ENCODE measurements around the gene RGS11.
"Not testable (repeated sequence)": the region's sequence is repeated elsewhere in the genome, so short reads cannot be mapped to it uniquely, and the experiment has no call there.

The RGS11 gene

DNA sequence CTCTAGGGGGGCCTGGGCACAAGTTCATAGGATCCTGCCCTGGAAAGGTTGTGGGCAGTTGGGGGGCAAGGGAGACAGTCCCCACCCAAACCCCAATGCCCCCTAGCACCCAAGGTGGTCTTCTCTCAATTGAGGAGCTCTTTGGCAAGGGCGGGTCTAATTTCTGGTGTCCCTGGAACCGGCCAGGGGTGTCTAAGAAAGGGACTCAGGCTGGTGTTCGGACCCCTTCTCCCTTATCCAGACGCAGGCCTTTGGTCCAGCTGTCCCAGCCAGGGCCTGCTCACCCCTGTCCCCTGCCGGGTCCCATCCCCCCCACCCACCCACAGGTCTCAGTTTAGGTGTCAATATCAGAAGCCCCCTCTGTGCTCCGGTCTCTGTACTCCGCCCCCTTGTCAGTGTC, 3.8 kb upstream of the RGS11 start:
- DNase-seq: no peak

DNA sequence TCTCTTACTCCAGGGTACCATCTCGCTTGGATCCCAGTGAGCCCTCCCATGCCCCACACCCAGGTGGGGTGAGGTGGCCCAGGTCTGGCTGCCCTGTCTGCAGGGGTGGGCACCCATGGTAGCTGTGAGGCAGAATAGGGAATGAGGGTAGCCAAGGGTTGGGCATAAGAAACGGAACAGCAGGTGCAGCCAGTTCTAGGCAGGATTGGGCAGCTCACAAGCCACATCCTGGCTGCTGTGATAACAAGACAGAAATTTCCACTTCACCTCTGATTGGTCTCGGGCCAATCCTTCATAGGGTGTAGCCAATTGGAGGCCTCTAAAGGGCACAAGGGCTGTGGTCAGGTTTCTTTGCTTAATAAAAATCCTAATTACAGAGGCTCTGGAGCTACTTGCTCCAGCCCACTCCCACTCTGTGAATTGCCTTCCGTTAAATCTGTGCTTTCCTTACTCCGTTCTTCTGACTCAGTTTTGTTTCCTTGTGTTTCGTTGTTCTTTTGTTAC, 3.2 kb upstream of the RGS11 start:
- DNase-seq: peak; percentile 50 to 65

DNA sequence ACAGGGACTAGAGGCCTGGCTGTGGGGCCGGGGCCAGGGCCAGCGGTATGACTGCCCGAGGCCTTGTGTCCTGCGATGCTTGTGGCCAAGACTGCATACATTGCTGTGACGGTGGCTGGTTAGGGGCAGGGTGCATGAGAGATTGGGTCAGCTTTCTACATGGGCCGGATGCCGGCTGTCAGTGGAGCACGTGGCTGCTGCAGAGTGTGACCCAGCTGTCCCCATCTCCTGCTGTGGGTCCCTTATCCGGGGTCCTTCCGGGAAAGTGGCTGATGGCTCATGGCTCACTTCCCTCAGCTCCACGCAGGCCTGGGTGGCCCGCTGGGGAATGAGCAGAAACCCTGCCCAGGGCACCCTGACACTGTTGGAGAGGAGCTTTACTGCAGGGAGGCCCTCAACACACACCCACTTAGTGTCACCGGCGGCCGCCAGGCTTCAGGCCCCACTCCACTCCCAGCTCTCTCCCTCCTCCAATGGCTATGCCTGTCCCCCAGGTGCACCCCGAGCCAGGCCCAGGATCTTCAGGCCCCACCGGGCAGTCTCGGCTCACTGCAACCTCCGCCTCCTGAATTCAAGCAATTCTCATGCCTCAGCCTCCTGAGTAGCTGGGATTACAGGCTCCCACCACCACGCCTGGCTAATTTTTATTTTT, 808 bp upstream of the RGS11 start:
- no peak for DNase-seq

DNA sequence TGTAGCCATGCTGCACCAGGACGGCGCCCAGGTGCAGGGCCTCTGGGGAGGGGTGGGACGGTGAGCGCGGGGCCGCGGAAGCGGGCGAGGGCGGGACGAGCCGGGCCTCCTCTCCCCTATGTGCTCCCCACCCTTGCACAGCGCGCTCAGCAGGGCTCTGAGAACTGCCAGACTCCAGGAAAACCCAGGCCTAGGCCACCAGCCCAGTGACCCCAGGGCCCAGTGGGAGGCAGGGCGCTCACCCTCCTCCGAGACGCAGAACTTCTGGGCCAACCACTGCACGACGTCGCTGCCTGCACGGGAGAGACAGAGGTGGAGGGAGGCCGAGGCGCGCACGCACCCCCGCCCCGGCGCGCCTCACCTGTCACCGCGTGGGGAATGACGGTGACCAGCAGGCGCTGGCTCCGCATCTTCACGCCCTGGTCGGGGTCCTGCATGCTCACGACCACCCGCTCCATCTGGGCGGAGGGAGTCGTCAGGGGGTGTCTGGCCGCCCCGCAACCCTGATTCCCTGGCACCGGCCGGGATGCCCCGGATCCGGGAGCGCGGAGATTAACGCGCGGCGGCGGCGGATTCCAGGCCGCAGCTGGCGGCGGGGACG, 603 bp downstream of the RGS11 start:
- peak in 1 of 2 experiments; percentile 49 for DNase-seq

DNA sequence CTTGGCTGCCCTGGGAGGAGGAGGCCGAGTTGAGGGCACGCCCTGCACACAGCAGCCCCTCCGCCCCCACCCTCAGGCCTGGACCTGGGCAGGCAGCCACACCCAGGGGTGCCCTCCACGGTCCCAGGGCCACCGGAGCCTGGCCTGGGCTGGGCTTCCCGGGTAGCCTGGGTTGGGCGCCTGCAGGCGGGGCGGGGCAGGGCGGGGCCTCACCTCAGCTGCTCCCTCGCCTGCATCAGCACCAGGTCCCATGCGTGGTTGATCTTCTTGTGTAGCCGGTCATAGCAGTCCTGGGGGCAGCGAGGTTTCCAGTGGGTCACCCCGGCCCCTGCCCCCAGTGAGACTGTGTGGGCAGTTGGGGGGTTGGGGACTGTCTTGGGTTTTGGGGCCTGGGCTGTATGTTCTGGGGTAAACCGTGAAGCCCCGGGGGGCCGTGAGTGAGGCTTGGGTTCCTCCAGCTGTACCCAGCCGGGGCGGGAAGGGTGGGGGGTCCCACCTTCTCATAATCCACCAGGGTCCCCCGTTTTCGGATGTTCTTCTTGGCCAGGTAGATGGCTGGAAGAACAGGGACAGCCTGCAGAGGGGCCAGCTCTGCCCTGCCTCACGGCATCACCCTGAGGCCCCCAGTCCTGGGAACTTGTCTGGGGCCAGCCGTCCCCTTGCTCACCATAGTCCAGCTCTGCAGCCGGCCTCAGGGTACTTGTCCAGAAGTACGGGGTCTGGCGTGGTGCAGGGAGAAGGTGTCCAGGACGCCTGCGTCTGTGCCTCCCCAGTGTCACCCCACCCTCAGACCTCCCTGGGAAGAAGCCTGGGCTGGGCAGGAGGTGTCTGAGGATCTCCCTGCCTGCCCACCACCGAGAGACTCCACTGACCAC, 2.0 kb downstream of the RGS11 start:
- peak in 1 of 2 experiments; percentile 52 for DNase-seq

DNA sequence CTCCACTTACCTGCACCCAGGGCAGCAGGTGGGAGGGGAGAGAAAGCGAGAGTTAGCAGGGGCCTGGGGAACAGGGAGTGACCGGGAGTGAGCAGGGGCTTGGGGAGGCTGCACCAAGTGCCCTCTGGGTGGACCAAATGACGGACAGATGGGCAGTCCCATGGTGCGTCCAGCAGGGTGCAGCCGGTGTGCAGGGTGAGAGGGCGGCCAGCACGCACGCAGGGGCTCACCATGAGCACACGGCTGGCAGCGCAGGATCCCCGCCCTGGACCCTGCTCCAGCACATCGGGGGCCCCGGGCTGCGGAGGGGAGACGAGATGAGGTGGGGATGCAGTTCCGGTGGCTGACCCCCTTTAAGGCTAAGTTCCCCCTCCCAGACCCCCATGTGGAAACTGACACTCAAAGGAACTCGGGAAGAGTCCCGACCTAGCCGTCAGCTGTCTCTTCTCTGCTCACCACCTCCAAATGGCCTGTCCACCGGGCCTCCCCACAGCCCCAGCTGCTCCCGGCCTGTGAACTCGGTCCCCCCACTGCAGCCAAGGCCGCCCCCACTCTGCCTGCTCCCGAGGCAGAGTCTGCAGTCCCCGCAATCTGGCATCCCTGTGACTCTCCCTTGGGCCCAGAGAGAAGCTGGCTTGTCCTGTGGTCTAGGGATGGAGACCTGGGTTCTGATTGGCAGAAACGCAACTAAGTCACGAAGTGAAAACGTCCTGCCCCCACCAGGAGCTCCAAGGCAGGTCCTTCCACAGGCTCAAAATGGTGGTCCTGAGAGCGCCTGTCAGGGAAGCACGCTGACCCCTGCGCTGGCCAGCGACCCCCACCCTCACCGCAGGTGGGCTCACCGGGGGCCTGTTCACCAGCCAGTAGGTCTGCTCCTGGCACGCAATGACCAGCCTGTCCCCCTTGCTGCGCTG, 2.9 kb downstream of the RGS11 start:
- no peak for DNase-seq

DNA sequence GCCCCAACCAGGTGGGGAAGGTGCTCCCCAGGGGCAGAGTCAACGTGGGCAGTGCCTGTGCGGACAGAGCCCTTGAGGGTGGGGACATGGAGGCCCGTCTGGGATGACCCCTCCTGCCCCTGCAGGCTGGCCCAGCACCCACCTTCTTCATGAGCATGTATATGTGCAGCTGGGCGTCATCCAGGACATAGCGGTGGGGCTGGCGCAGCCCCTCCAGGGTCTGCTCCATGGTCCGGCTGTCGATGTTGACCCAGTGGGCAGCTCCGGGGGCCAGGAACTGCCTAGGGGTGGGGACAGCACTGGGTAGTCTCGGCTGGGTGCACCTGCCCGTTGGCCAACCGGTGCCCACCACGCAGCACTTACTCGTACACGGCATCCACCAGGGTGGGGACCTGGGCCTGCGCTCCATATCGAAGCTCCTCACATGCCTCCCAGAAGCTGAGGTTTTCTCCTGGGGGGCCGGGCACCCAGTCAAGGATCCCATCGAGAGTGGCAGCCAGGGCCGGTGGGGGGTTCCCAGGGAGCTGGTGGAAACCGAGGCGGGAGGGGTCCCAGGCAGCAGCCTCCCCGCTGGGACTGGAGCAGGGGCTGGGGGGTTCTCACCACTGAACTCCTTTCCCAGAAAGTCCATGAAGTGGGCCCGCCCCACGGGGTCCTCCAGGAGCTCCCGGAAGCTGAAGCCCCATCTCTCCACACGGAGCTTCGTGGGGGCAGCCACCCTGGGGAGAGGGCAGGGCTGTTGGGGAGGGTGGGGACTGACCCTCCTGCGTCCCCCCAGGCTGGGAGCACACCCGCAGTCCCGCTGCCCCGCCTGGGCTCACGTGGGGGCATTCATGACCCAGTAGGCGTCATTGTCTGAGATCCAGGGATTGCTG, 5.1 kb downstream of the RGS11 start:
- no peak for DNase-seq

DNA sequence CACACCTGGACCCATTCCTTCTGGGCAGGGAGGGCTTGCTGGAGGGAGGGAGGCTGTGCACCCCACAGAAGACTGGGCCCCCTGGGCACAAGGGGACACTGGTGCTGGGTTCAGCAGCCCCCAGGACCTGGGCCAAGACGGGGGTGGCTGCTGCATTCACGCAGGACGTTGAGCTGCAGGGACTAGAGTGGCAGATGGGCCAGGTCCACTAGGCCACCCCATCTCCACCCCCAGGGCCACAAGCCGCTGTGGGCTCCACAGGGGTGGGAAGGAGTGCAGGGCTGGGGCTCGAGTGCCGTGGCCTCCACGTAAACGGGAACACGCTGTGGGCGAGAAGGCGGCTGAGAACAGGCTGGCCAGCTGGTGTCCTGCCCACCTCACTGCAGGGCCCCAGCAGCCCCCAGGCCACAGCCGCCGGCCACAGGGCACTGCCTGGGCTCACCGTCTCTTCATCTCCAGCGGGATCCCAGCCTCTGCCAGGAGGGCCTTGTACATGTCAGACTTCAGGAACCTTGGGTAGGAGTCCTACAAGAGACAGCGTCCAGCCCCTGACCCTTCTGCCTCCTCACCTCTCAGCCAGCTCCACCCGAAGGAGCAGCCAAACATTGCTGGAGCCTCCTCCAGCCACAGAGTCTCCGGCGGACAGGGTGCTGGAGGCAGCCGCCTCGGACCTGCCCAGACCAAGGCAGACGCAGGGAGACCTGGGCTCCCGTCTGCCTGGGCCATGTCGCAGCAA, 6.5 kb downstream of the RGS11 start:
- no peak for DNase-seq

DNA sequence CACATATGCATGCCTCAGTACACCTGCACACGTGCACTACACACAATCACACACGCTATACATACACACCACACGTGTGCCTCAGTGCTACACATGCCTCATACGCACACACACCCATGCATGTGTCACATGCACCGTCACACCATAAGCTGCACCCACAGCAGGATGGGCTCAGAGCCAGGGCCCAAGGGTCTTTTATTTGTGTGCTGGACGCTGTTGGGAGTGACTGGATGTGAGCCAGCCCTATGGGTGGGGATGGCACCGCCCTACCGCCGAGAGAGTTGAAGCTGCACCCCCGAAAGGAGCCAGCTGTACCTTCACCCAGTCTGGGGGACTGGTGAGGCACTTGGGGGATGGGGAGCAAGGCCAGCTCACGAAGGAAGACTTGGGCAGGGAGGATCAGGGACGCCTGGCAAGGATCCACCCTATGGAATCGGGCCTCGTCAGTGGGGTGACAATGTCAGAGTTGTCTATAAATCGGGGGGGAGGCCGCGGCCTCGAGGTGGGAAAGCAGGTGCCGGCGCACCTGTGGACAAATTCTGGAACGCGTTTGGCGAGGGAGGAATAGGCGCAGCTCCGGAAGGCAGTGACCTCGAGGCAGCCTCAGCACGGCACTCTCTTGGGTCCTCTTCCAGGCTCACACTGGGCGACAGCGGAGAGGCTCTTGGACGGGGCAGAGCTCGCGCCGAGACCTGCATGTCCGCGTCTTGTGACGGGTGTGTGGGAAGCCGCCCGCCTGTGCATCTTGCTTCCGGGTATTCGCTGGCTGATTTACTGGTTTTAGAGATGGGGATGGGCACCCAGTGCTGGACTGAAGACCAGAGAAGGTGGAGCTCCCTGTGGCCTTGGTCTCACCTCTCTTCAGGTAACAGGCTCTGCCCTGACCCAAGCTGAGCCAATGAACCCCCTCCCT, 7.3 kb downstream of the RGS11 start:
- DNase-seq: no peak

DNA sequence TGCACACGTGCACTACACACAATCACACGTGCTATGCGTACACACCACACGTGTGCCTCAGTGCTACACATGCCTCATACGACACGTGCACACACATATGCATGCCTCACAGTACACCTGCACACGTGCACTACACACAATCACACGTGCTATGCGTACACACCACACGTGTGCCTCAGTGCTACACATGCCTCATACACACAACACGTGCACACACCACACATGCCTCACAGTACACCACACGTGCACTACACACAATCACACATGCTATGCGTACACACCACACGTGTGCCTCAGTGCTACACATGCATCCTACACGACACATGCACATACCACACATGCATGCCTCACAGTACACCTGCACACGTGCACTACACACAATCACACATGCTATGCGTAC, 8.2 kb downstream of the RGS11 start:
- not testable (repeated sequence) for DNase-seq

DNA sequence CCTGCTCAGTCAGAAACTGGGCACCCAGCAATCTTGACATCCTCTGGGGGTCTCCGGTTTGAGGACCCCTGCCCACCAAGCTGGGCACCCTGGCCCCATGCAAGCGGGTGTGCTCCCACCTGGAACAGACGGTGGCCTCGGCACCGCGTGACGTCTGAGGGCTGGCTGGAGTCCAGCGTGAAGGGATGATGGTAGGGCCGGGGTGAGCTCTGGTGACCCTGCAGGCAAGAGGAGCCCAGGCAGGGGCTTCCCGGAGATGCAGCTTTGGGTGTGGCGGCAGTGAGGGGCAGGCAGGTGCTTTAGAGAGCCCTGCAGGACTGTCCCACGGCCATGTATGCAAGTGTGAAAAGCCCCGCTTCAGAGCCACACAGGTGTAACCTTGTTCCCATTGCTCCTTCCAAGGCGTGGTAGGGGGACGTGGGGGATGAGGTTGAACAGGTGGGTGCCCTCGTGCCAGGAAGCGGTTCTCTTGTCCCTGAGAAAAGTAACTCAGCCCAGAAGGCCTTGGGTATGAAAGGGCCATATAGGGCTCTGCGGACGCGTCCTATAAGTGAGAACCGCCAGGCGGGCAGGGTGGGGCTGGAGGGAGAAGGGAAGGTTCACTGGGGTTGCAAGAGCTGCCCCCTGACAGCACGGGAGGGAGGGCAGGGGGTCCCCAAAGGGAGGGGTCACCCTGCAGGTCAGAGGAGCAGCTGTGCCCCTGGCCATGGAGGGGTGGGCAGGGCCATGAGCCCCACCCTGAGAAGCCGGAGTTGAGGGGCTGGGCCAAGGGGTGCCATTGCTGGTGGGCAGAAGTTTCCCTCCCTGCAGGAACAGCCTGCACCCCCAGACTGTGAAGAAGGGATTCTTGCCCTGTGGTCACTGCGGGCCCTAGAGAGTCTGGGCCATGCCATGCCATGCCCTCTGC, 9.2 kb downstream of the RGS11 start:
- DNase-seq: no peak

DNA sequence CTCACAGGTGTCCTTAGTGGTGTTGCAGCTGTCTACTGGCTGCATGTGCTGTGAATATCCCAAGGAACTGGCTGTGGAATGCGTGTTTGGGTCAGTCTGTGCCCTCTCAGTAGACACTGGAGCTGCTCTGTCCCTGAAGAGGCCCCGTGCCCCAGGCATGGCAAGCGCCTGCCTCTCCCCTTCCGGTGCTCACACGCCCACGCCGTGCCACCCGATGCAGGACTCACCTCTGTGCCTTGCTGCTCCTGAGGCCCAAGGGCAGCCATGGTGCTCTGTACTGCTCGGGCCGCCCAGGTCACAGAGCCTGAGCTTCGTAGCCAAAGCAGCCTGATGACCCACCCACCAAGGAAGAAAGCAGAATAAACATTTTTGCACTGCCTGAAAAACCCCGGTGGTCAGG, 10.0 kb downstream of the RGS11 start:
- DNase-seq: no peak

DNA sequence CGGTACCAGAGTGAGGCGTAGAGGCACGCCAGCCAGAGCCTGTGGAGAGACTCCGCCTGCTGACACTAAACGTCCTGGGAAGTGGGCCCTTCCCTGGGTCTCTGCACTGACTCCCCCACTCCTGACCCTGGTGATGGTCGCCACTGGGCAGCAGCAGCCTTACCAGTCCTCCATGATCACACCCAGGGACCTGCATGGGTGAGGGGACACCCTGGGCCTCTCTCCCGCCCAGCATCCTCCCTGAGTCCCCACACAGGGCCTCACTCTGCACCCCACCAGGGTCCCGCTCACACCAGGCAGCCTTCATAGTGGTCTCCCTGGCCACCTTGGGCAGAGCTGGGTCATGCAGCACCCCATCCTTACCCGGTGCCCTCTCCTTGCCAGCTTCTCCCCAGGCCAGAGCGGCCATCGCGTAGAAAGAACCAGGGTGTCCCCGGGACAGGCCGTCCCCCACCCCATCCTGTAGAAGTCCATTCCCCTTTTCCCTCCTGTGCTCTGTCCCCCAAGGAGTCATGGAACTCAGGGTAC, 10.7 kb downstream of the RGS11 start:
- no peak for DNase-seq

DNA sequence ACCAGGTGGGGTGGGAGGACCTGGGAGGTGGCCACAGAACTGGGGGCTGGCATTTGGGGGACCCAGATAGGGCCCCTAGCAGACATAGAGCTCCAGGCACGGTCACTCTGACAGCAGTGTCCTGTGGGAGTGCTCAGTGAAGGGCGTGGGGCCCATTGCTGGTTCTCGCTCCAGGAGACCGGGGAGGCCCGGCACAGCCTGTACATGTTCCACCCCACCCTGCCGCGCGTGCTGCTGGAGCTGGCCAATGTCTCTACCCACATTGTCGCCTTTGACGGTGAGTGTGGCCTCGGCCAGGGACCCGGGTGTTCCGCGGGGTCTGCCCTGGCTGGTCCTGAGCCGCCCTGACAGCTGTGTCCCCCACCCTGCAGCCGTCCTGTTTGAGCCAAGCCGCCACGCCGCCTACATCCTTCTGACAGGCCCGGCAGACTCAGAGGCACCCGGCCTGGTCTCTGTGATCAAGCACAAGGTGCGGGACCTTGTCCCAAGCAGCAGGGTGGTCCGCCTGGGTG, 11.2 kb downstream of the RGS11 start:
- DNase-seq: no peak

DNA sequence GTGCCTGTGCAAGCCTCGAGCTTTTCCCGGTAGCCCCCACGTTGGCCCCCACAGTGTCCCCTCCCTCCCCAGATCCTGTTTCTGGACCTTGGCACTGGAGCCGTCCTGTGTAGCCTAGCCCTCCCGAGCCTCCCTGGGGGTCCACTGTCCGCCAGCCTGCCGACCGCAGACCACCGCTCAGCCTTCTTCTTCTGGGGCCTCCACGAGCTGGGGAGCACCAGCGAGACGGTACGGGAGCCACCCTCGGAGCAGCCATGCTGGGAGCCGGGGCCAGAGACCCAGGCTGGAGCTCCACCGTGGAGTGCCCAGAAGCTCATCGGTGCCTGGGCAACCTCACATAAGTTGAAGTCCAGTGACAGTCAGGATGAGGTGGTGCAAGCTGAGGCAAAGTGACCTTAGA, 11.8 kb downstream of the RGS11 start:
- DNase-seq: no peak

DNA sequence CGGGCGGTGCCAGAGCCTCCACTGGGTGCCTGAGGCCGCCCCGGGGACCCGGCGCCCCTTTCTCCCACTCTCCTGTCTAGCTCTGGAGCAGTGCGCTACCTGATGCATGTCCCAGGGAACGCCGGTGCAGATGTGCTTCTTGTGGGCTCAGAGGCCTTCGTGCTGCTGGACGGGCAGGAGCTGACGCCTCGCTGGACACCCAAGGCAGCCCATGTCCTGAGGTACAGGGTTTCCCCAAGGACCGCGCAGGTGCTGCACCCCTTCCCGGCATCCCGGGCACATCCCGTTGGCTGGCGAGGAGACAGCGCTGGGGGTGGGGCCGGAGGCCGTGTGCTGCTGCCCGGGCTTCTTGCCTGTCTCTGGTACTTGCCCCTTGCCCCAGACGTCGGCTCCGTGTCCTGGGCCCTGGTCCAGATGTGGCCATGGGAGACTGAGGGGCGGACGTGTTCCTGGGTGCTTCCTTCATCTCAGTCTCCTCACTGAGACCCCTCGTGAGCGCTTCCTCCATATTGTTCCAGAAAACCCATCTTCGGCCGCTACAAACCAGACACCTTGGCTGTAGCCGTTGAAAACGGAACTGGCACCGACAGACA, 12.5 kb downstream of the RGS11 start:
- no peak for DNase-seq

DNA sequence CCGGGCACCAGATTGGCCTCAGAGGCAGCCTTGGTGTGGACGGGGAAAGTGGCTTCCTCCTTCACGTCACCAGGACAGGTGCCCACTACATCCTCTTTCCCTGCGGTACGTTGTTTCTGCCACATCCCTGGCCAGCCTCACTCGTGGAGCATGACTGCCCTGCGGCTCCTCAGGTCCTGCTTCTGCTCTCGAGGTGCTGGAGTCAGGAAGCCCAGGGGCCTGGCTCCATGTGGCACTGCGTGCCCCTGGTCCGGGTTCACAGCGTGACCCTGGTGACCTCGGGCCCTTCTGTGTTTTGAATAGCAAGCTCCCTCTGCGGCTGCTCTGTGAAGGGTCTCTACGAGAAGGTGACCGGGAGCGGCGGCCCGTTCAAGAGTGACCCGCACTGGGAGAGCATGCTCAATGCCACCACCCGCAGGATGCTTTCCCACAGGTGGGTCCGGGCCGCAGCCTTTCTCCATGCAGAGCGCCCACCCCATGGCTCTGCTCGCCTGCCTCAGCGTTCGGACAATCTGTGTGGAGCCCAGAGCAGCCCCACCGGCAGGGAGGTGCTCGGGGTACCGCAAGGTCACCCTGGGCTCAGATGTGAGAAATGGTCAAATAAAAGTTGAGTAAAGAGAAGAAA, 13.5 kb downstream of the RGS11 start:
- no peak for DNase-seq

Measured in NCI-H526 (cell line).